CD14-positive monocyte (primary cell): Measurements from ENCODE around the gene OGFOD2. TPM values are rescaled to one million over a fixed set of nuclear protein-coding genes. Genes with fewer than 3 reads are reported as not detected.

ENCODE experiments used
- DNase-seq, 3 donors: peaks; one replicate each; pipeline ENCODE4 v3.0.0-alpha.2; 2011 to 2022
- H2AFZ ChIP-seq: 2 replicates; pipeline ENCODE4 v1.6.0; 2012; ENCODE audit warnings: mild to moderate bottlenecking, low read depth, low read length, inconsistent platforms; ENCODE audit not compliant: insufficient read depth, poor library complexity, severe bottlenecking
- H3K27ac ChIP-seq, 2 donors: 1 replicate in 1 of 2; 2 replicates in 1 of 2; pipeline ENCODE4 v1.5.1; 2012 to 2013; ENCODE audit warnings: low read length in 2 of 2, control low read depth in 1 of 2, inconsistent platforms in 1 of 2, low read depth in 1 of 2, mild to moderate bottlenecking in 1 of 2
- H3K27me3 ChIP-seq, 2 donors: one replicate each; pipeline versions ENCODE4 v1.6.0 to v1.6.1; 2011 to 2013; ENCODE audit warnings: low read length in 2 of 2; ENCODE audit not compliant: control insufficient read depth in 2 of 2, insufficient read depth in 2 of 2
- H3K36me3 ChIP-seq, 2 donors: replicated peaks in 1 of 2; 1 replicate in 1 of 2; 2 replicates in 1 of 2; pipeline versions ENCODE4 v1.5.1 to v1.6.1; 2012 to 2013; ENCODE audit warnings: low read length in 2 of 2, control low read depth in 1 of 2, inconsistent platforms in 1 of 2, mild to moderate bottlenecking in 1 of 2; ENCODE audit not compliant: insufficient read depth in 2 of 2, control insufficient read depth in 1 of 2
- H3K4me1 ChIP-seq, 2 donors: 1 replicate in 1 of 2; 2 replicates in 1 of 2; pipeline versions ENCODE4 v1.5.1 to v1.6.1; 2012 to 2013; ENCODE audit warnings: low read length in 2 of 2, control low read depth in 1 of 2, inconsistent platforms in 1 of 2, mild to moderate bottlenecking in 1 of 2, moderate library complexity in 1 of 2; ENCODE audit not compliant: insufficient read depth in 2 of 2, control insufficient read depth in 1 of 2
- H3K4me2 ChIP-seq: replicated peaks from 2 replicates; pipeline ENCODE3; 2012; ENCODE audit warnings: low read length, moderate library complexity, mild to moderate bottlenecking; ENCODE audit not compliant: poor library complexity, severe bottlenecking; ENCODE audit errors: extremely low read depth
- H3K4me3 ChIP-seq, 3 experiments: fragments of 200-600 bp in 1 of 3; sonication (generic) in 1 of 3; replicated peaks in 1 of 3; 1 replicate in 2 of 3; 2 replicates in 1 of 3; pipeline ENCODE4 v1.5.1; 2011 to 2013; ENCODE audit warnings: low read length in 3 of 3, mild to moderate bottlenecking in 3 of 3, control low read depth in 2 of 3, low read depth in 2 of 3, inconsistent platforms in 1 of 3, moderate library complexity in 1 of 3
- H3K79me2 ChIP-seq: 2 replicates; pipeline ENCODE4 v1.6.0; 2012; ENCODE audit warnings: mild to moderate bottlenecking, control low read depth, inconsistent platforms, low read length, moderate library complexity; ENCODE audit not compliant: insufficient read depth
- H3K9ac ChIP-seq: 2 replicates; pipeline ENCODE4 v1.6.0; 2017; ENCODE audit warnings: low read length, mild to moderate bottlenecking; ENCODE audit not compliant: insufficient read depth, poor library complexity, severe bottlenecking
- H3K9me3 ChIP-seq, 2 donors: replicated peaks in 1 of 2; 1 replicate in 1 of 2; 2 replicates in 1 of 2; pipeline versions ENCODE4 v1.5.1 to v1.6.1; 2012 to 2013; ENCODE audit warnings: low read length in 2 of 2, control low read depth in 1 of 2; ENCODE audit not compliant: control insufficient read depth in 1 of 2, insufficient read depth in 1 of 2
- H4K20me1 ChIP-seq: 2 replicates; pipeline ENCODE4 v1.6.0; 2012; ENCODE audit warnings: mild to moderate bottlenecking, low read length, control low read depth, moderate library complexity; ENCODE audit not compliant: insufficient read depth
- H3K27ac Mint-ChIP-seq, 7 donors: one replicate each; pipeline ENCODE4 v1.8.0; 2020; ENCODE audit warnings: mild to moderate bottlenecking in 7 of 7, mixed read lengths in 7 of 7, moderate library complexity in 6 of 7, inconsistent platforms in 2 of 7
- H3K27me3 Mint-ChIP-seq, 3 donors: one replicate each; pipeline ENCODE4 v1.8.0; 2021 to 2022; ENCODE audit warnings: low read depth in 3 of 3, mild to moderate bottlenecking in 3 of 3, mixed read lengths in 3 of 3, moderate library complexity in 3 of 3, inconsistent platforms in 1 of 3
- H3K36me3 Mint-ChIP-seq, 2 donors: one replicate each; pipeline ENCODE4 v1.8.0; 2020; ENCODE audit warnings: mixed read lengths in 2 of 2, inconsistent platforms in 1 of 2, mild to moderate bottlenecking in 1 of 2
- H3K4me1 Mint-ChIP-seq: one replicate; pipeline ENCODE4 v1.8.0; 2020; ENCODE audit warnings: mild to moderate bottlenecking, mixed read lengths
- H3K4me3 Mint-ChIP-seq, 2 donors: one replicate each; pipeline ENCODE4 v1.8.0; 2020; ENCODE audit warnings: mild to moderate bottlenecking in 2 of 2, mixed read lengths in 2 of 2, moderate library complexity in 1 of 2
- H3K9me3 Mint-ChIP-seq, 7 donors: one replicate each; pipeline ENCODE4 v1.8.0; 2020 to 2022; ENCODE audit warnings: mixed read lengths in 7 of 7, mild to moderate bottlenecking in 6 of 7, moderate library complexity in 6 of 7, inconsistent platforms in 2 of 7
- CTCF ChIP-seq: fragments of 200-600 bp; IDR thresholded peaks from one replicate; pipeline ENCODE4 v1.8.0; 2022; ENCODE audit warnings: antibody characterized with exemption, mild to moderate bottlenecking
- WGBS: methylation state at CpG from one replicate; pipeline ENCODE4 v1.1.5; 2013; ENCODE audit warnings: missing lambda C conversion rate; ENCODE audit not compliant: insufficient coverage; 5-methylcytosine and 5-hydroxymethylcytosine counted together
- intact Hi-C, 2 donors: fragments of 100-400 bp; cut with micrococcal nuclease; formaldehyde crosslinking; loops; one replicate each; pipeline versions ENCODE4 v1.15.0 to v1.15.1; 2023
- polyA plus RNA-seq, 3 donors: library from polyadenylated mRNA; depleted of rRNA in 1 of 3; unstranded in 2 of 3; stranded (reverse) in 1 of 3; fragments of 300-500 nt in 2 of 3; fragments of >200 nt in 1 of 3; fragmentation: Illumina TruSeq in 2 of 3; gene quantifications; 1 replicate in 2 of 3; 2 replicates in 1 of 3; pipeline ENCODE4 v1.2.3, GENCODE V29; 2012 to 2021

OGFOD2 gene
- polyA plus RNA-seq, 3 donors = 13.0 to 30.3 (median 13.6) TPM

GRCh38 chr12:123021688-123022604 is 46.9 kb downstream of the OGFOD2 start:
- Histone ChIP-seq H3K4me2 (no peak overlapping the region), H4K20me1 (no peaks in the 10 kb centered on the region), H3K9ac (no peak overlapping the region), H3K27me3 (no peaks in the 10 kb centered on the region), H2AFZ (no peak overlapping the region), H3K79me2 (no peaks in the 10 kb centered on the region), H3K27ac (no peak overlapping the region), H3K4me1 (no peaks in the 10 kb centered on the region), H3K36me3 (no peaks in the 10 kb centered on the region), H3K9me3 (no peaks in the 10 kb centered on the region), H3K4me3 (no peak overlapping the region)
- WGBS = 97% methylated on average over 12 of the region's 18 CpGs
- H3K4me3 Mint-ChIP-seq = no peak overlapping the region
- no peaks in the 10 kb centered on the region for H3K4me1 Mint-ChIP-seq
- no peak for DNase-seq
- peak overlapping the region in 1 of 7 donors; percentile 28 for H3K27ac Mint-ChIP-seq
- no peak for TF ChIP-seq CTCF
- intact Hi-C loops = no loop called here
- no peaks in the 10 kb centered on the region for H3K36me3 Mint-ChIP-seq
- peaks cover 0 to 4% (median 2%) of the 10 kb centered on the region in 3 donors for H3K27me3 Mint-ChIP-seq
- H3K9me3 Mint-ChIP-seq = no peaks in the 10 kb centered on the region

- H3K27ac Mint-ChIP-seq = no peak overlapping the region
- WGBS = 97% methylated on average over 4 of the region's 5 CpGs
- Histone ChIP-seq H4K20me1 (no peaks in the 10 kb centered on the region), H3K27ac (no peak overlapping the region), H3K27me3 (no peaks in the 10 kb centered on the region), H2AFZ (no peak overlapping the region), H3K4me2 (no peak overlapping the region), H3K9me3 (no peaks in the 10 kb centered on the region), H3K9ac (no peak overlapping the region), H3K4me1 (no peaks in the 10 kb centered on the region), H3K79me2 (no peaks in the 10 kb centered on the region), H3K36me3 (no peaks in the 10 kb centered on the region), H3K4me3 (no peak overlapping the region)
- DNase-seq = no peak
- intact Hi-C loops = no loop called here
- no peaks in the 10 kb centered on the region for H3K9me3 Mint-ChIP-seq
- no peaks in the 10 kb centered on the region for H3K36me3 Mint-ChIP-seq
- peaks cover 0 to 5% (median 2%) of the 10 kb centered on the region in 3 donors for H3K27me3 Mint-ChIP-seq
- no peak for TF ChIP-seq CTCF
- no peaks in the 10 kb centered on the region for H3K4me1 Mint-ChIP-seq
- peak overlapping the region in 1 of 2 donors; percentile 21 for H3K4me3 Mint-ChIP-seq
Observed at GRCh38 chr12:123022846-123023245, 47.8 kb downstream of the OGFOD2 start.
